OCI-M1 (cell line): ENCODE results near the gene MINDY4B.
"Not testable (repeated sequence)": the region's sequence is repeated elsewhere in the genome, so short reads cannot be mapped to it uniquely, and the experiment has no call there.

Experiments used
- DNase-seq: peaks from one replicate; lab custom pipeline; 2025; lab: John Stamatoyannopoulos, UW

MINDY4B gene

GRCh38 chr3:150898046-150898754, 7.0 kb downstream of the MINDY4B start:
- DNase-seq, result no peak

GRCh38 chr3:150897592-150897991, 7.6 kb downstream of the MINDY4B start:
- no peak for DNase-seq

GRCh38 chr3:150890831-150891230, 14.4 kb downstream of the MINDY4B start:
- no peak for DNase-seq

GRCh38 chr3:150890295-150890694, 14.9 kb downstream of the MINDY4B start:
- DNase-seq, result peak; percentile 59

- no peak for DNase-seq
Observed at GRCh38 chr3:150889106-150889505, 16.1 kb downstream of the MINDY4B start.

GRCh38 chr3:150887031-150887430, 18.2 kb downstream of the MINDY4B start:
- no peak for DNase-seq

GRCh38 chr3:150885535-150885934, 19.7 kb downstream of the MINDY4B start:
- DNase-seq, result no peak

GRCh38 chr3:150878996-150879575, 26.2 kb downstream of the MINDY4B start:
- no peak for DNase-seq

- DNase-seq, result no peak
Observed at GRCh38 chr3:150878290-150878689, 26.9 kb downstream of the MINDY4B start.

GRCh38 chr3:150877303-150877702, 27.9 kb downstream of the MINDY4B start:
- DNase-seq, result no peak

GRCh38 chr3:150876611-150877265, 28.5 kb downstream of the MINDY4B start:
- no peak for DNase-seq

- no peak for DNase-seq
Observed at GRCh38 chr3:150875548-150875947, 29.7 kb downstream of the MINDY4B start.

GRCh38 chr3:150874666-150875219, 30.5 kb downstream of the MINDY4B start:
- DNase-seq, result no peak

- no peak for DNase-seq
Observed at GRCh38 chr3:150871192-150871591, 34.0 kb downstream of the MINDY4B start.

- DNase-seq, result no peak
Observed at GRCh38 chr3:150870406-150870805, 34.8 kb downstream of the MINDY4B start.

GRCh38 chr3:150868282-150868681, 37.0 kb downstream of the MINDY4B start:
- DNase-seq, result no peak

GRCh38 chr3:150867434-150867833, 37.8 kb downstream of the MINDY4B start:
- DNase-seq, result no peak

- not testable (repeated sequence) for DNase-seq
Observed at GRCh38 chr3:150863921-150864320, 41.3 kb downstream of the MINDY4B start.

- no peak for DNase-seq
Observed at GRCh38 chr3:150861851-150862250, 43.4 kb downstream of the MINDY4B start.

- not testable (repeated sequence) for DNase-seq
Observed at GRCh38 chr3:150857936-150858335, 47.3 kb downstream of the MINDY4B start.

GRCh38 chr3:150850191-150850590, 55.0 kb downstream of the MINDY4B start:
- no peak for DNase-seq

- DNase-seq, result no peak
Observed at GRCh38 chr3:150848864-150849263, 56.4 kb downstream of the MINDY4B start.

- no peak for DNase-seq
Observed at GRCh38 chr3:150847433-150847832, 57.8 kb downstream of the MINDY4B start.
